CD4-positive, CD25-positive, alpha-beta regulatory T cell (primary cell): ENCODE measurements around the gene HMGCR. TPM values are rescaled to one million over a fixed set of nuclear protein-coding genes. Genes with fewer than 3 reads are reported as not detected.
A peak's percentile ranks its signal among the peaks of the same experiment; 100 is the strongest.
"Not testable (repeated sequence)": the region's sequence is repeated elsewhere in the genome, so short reads cannot be mapped to it uniquely, and the experiment has no call there.

Source experiments
- ATAC-seq, 2 donors: fragments of 150-1000 bp; cut with Tn5 transposase; one replicate each; pipeline ENCODE4 v1.10.0; 2021; ENCODE audit warnings: low read depth in 2 of 2, moderate number of reproducible peaks in 2 of 2, moderate library complexity in 1 of 2
- DNase-seq, 3 donors: peaks; one replicate each; pipeline versions ENCODE4 v3.0.0 to v3.0.0-alpha.2; 2012 to 2022; ENCODE audit warnings: mixed read lengths in 1 of 3
- H3K27ac ChIP-seq: one replicate; pipeline ENCODE4 v1.7.0; 2013; ENCODE audit warnings: mild to moderate bottlenecking, low read length; ENCODE audit not compliant: insufficient read depth, poor library complexity, severe bottlenecking
- H3K27me3 ChIP-seq: one replicate; pipeline ENCODE4 v1.7.0; 2013; ENCODE audit warnings: low read length; ENCODE audit not compliant: control insufficient read depth, insufficient read depth
- H3K36me3 ChIP-seq: one replicate; pipeline ENCODE4 v1.7.0; 2013; ENCODE audit warnings: mild to moderate bottlenecking, low read length, moderate library complexity; ENCODE audit not compliant: control insufficient read depth, insufficient read depth
- H3K4me1 ChIP-seq: 2 replicates; pipeline ENCODE4 v1.7.0; 2013; ENCODE audit warnings: mild to moderate bottlenecking, low read length; ENCODE audit not compliant: insufficient read depth, control insufficient read depth, poor library complexity, severe bottlenecking
- H3K4me3 ChIP-seq: one replicate; pipeline ENCODE4 v1.7.0; 2013; ENCODE audit warnings: low read depth, mild to moderate bottlenecking, low read length, moderate library complexity
- H3K9me3 ChIP-seq, 2 experiments: 1 replicate in 1 of 2; 2 replicates in 1 of 2; pipeline ENCODE4 v1.7.0; 2013; ENCODE audit warnings: low read length in 2 of 2, mild to moderate bottlenecking in 1 of 2, moderate library complexity in 1 of 2; ENCODE audit not compliant: control insufficient read depth in 2 of 2
- H3K27ac Mint-ChIP-seq, 3 donors: one replicate each; pipeline ENCODE4 v1.8.0; 2020 to 2022; ENCODE audit warnings: mild to moderate bottlenecking in 3 of 3, mixed read lengths in 3 of 3, moderate library complexity in 2 of 3
- H3K27me3 Mint-ChIP-seq: one replicate; pipeline ENCODE4 v1.8.0; 2022; ENCODE audit warnings: mild to moderate bottlenecking, mixed read lengths
- H3K36me3 Mint-ChIP-seq: one replicate; pipeline ENCODE4 v1.8.0; 2020; ENCODE audit warnings: mixed read lengths
- H3K4me1 Mint-ChIP-seq, 4 donors: one replicate each; pipeline ENCODE4 v1.8.0; 2020 to 2022; ENCODE audit warnings: mixed read lengths in 4 of 4, mild to moderate bottlenecking in 1 of 4
- H3K4me3 Mint-ChIP-seq, 4 donors: one replicate each; pipeline ENCODE4 v1.8.0; 2020 to 2022; ENCODE audit warnings: mild to moderate bottlenecking in 4 of 4, mixed read lengths in 4 of 4, moderate library complexity in 3 of 4
- H3K9me3 Mint-ChIP-seq, 7 donors: one replicate each; pipeline ENCODE4 v1.8.0; 2020 to 2022; ENCODE audit warnings: mixed read lengths in 7 of 7, mild to moderate bottlenecking in 3 of 7, moderate library complexity in 2 of 7
- polyA plus RNA-seq, 4 donors: library from polyadenylated mRNA; unstranded; fragments of 300-500 nt; fragmentation: Illumina TruSeq; gene quantifications; one replicate each; pipeline ENCODE4 v1.2.3, GENCODE V29; 2021
- total RNA-seq: library from RNA; stranded (reverse); gene quantifications from one replicate; pipeline ENCODE4 v1.2.3, GENCODE V29; 2022

HMGCR gene
- total and polyA plus RNA-seq, 5 donors from 2014 or later = 10.5 to 40.0 (median 13.4) TPM

GRCh38 chr5:75334413-75334812 is 2.6 kb upstream of the HMGCR start:
- not testable (repeated sequence) for H3K27ac ChIP-seq, H3K27ac Mint-ChIP-seq, DNase-seq, H3K4me3 ChIP-seq, ATAC-seq, H3K36me3 ChIP-seq, H3K9me3 Mint-ChIP-seq, H3K9me3 ChIP-seq, H3K27me3 Mint-ChIP-seq, H3K27me3 ChIP-seq, H3K36me3 Mint-ChIP-seq
- peak overlapping the region in 1 of 4 donors; percentile 37 for H3K4me3 Mint-ChIP-seq
- peaks cover 21% of the 10 kb centered on the region for H3K4me1 ChIP-seq
- peaks cover 10 to 17% (median 14%) of the 10 kb centered on the region in 4 donors for H3K4me1 Mint-ChIP-seq

- no peak overlapping the region for H3K27ac Mint-ChIP-seq
- Histone ChIP-seq H3K36me3 (no peaks in the 10 kb centered on the region), H3K4me3 (no peak overlapping the region), H3K9me3 (no peaks in the 10 kb centered on the region), H3K27me3 (no peaks in the 10 kb centered on the region), H3K4me1 (peaks cover 21% of the 10 kb centered on the region), H3K27ac (no peak overlapping the region)
- DNase-seq = no peak
- H3K9me3 Mint-ChIP-seq = no peaks in the 10 kb centered on the region
- no peaks in the 10 kb centered on the region for H3K36me3 Mint-ChIP-seq
- H3K4me3 Mint-ChIP-seq = peak overlapping the region in 1 of 4 donors; percentile 14
- peaks cover 13 to 26% (median 18%) of the 10 kb centered on the region in 4 donors for H3K4me1 Mint-ChIP-seq
- H3K27me3 Mint-ChIP-seq = peaks cover 2% of the 10 kb centered on the region
- ATAC-seq = no peak
Observed at GRCh38 chr5:75335486-75335885, 1.5 kb upstream of the HMGCR start.

DNA sequence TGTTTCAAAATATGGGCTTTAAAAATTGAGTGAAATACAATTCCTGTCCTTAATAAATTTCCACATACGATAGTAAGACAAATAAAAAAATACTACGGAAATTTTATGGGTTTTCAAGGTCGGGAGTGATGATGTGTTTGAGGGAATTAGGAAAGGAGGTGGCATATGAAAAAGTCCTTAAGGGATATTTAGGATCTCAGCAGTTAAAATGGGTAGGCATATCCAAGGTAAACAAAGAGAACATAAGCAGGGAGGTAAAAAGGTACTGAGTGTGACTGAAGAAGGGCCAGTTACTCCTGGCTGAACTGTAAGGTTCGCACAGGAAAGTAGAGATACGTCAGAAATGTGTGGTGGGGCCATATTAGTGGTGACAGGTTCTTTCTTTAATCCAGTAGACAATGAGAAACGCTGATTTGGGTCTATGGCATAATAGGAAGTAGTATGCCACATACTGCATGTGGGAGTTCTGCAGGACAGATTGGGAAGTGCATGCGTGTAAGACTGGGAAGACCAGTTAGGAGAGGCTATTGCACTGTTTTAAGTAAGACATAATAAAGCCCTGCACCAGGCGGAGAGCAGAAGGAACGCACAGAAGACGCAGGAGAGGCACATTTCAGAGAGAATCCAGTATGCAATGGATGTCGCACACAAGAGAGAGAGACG is 937 bp upstream of the HMGCR start:
- ATAC-seq (no peak), DNase-seq (peak; percentile 5 to 58 (median 26))
- no peak overlapping the region for H3K4me3 Mint-ChIP-seq
- peaks cover 13 to 30% (median 19%) of the 10 kb centered on the region in 4 donors for H3K4me1 Mint-ChIP-seq
- Histone ChIP-seq H3K4me3 (peak overlapping the region; percentile 92), H3K9me3 (no peaks in the 10 kb centered on the region), H3K36me3 (no peaks in the 10 kb centered on the region), H3K4me1 (peaks cover 21% of the 10 kb centered on the region), H3K27me3 (no peaks in the 10 kb centered on the region), H3K27ac (peak overlapping the region; percentile 82)
- no peaks in the 10 kb centered on the region for H3K36me3 Mint-ChIP-seq
- H3K27ac Mint-ChIP-seq = no peak overlapping the region
- H3K9me3 Mint-ChIP-seq = no peaks in the 10 kb centered on the region
- H3K27me3 Mint-ChIP-seq = no peaks in the 10 kb centered on the region

DNA sequence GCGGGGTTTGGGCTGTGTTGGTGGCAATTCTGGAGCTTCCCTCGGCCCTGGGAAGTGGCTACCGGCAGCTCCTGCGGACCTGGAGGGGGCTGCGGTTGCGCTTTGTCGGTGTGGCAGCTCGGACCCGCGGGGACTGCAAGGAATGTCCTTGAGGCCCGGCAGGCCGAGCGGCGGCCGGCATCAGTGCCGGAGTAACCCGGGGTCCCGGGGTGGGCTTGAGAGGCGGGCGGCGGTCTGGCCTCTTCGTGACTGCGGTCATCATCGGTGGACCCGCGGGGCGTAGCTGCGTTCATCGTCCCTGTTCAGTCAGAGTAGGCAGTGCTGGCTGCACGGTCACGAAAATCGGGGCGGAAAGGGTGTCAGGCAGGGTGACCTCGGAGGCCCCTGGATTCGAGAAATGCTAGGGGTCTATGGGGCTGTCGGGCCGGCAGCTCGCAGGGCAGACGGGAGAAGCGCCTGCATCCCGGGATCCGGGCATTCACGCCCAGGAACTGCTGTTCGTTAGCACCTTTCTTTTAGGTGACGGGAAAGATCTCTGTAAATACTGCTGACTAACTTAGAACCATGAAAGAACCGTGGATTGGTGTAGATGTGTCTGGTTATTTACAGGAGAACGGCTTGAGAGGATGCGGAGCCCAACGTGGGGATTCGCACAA is 474 bp downstream of the HMGCR start:
- DNase-seq = peak; percentile 12 to 50 (median 32)
- no peak for ATAC-seq
- H3K9me3 ChIP-seq = no peaks in the 10 kb centered on the region
- Mint-ChIP-seq H3K36me3 (no peaks in the 10 kb centered on the region), H3K27me3 (no peaks in the 10 kb centered on the region), H3K4me1 (peaks cover 26 to 43% (median 28%) of the 10 kb centered on the region in 4 donors), H3K4me3 (no peak overlapping the region), H3K27ac (no peak overlapping the region), H3K9me3 (no peaks in the 10 kb centered on the region)
- H3K4me1 ChIP-seq = peaks cover 21% of the 10 kb centered on the region
- no peaks in the 10 kb centered on the region for H3K27me3 ChIP-seq
- peak overlapping the region; percentile 89 for H3K4me3 ChIP-seq
- H3K36me3 ChIP-seq = peaks cover 3% of the 10 kb centered on the region
- H3K27ac ChIP-seq = peak overlapping the region; percentile 82

DNA sequence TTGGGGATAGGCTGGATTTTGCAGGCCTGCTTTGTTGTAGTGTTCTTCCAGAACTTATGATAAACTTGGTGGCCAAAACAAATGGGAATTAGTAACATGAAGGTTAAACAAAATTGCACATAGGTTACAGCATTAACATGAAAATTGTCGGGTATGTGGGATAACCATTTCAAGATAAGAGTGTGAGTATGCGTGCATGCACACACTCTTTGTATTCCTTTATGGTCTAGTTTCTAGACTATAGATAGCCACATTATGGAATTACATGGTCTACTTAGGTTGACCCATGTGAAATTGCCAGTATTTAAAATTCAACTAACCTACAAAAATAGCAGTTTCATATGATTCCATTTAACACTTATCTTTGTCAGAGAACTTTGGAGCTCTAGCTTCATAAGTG is 1.4 kb downstream of the HMGCR start:
- peaks cover 21% of the 10 kb centered on the region for H3K4me1 ChIP-seq
- H3K36me3 ChIP-seq = peaks cover 6% of the 10 kb centered on the region
- Mint-ChIP-seq H3K4me1 (peaks cover 26 to 44% (median 29%) of the 10 kb centered on the region in 4 donors), H3K27me3 (no peaks in the 10 kb centered on the region), H3K27ac (peak overlapping the region in 2 of 3 donors; percentile 52 to 58), H3K4me3 (no peak overlapping the region), H3K9me3 (no peaks in the 10 kb centered on the region), H3K36me3 (no peaks in the 10 kb centered on the region)
- H3K27me3 ChIP-seq = no peaks in the 10 kb centered on the region
- H3K4me3 ChIP-seq = peak overlapping the region; percentile 89
- DNase-seq = no peak
- H3K27ac ChIP-seq = no peak overlapping the region
- ATAC-seq = no peak
- H3K9me3 ChIP-seq = no peaks in the 10 kb centered on the region

- Mint-ChIP-seq H3K4me1 (peaks cover 26 to 44% (median 29%) of the 10 kb centered on the region in 4 donors), H3K9me3 (no peaks in the 10 kb centered on the region), H3K27ac (no peak overlapping the region), H3K36me3 (peaks cover 6% of the 10 kb centered on the region), H3K4me3 (peak overlapping the region in 1 of 4 donors; percentile 22), H3K27me3 (no peaks in the 10 kb centered on the region)
- Histone ChIP-seq H3K4me1 (peaks cover 21% of the 10 kb centered on the region), H3K9me3 (no peaks in the 10 kb centered on the region), H3K27ac (no peak overlapping the region), H3K4me3 (no peak overlapping the region), H3K27me3 (no peaks in the 10 kb centered on the region), H3K36me3 (peaks cover 11% of the 10 kb centered on the region)
- ATAC-seq (no peak), DNase-seq (no peak)
Observed at GRCh38 chr5:75340714-75341478, 3.9 kb downstream of the HMGCR start.

DNA sequence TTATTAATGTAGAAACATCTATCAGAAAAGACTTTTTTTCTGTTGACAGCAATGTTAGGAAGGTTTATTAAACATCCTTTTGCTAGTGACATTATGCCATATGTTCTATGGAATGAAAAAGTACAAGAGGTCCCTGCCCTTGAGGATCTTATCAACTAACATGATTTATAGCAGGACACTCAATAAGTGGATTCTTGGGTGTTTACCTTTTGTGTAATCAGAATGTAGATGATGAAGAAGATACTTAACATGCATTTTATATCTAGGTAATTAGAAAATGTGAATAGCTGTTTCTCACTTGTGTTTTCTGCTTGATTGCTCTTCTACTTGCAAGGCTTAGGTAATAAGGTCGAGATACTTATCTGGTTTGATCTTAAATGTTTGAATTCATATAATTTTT is 4.9 kb downstream of the HMGCR start:
- Mint-ChIP-seq H3K36me3 (peaks cover 12% of the 10 kb centered on the region), H3K4me1 (peaks cover 26 to 44% (median 29%) of the 10 kb centered on the region in 4 donors), H3K9me3 (no peaks in the 10 kb centered on the region), H3K27ac (no peak overlapping the region), H3K4me3 (peak overlapping the region in 1 of 4 donors; percentile 22), H3K27me3 (no peaks in the 10 kb centered on the region)
- Histone ChIP-seq H3K27me3 (no peaks in the 10 kb centered on the region), H3K4me1 (peaks cover 13% of the 10 kb centered on the region), H3K9me3 (no peaks in the 10 kb centered on the region), H3K4me3 (no peak overlapping the region), H3K27ac (peak overlapping the region; percentile 14), H3K36me3 (peaks cover 15% of the 10 kb centered on the region)
- DNase-seq (no peak), ATAC-seq (no peak)
